AML-193 (cell line): ENCODE data around the gene PGGHG.
"Not testable (repeated sequence)": the region's sequence is repeated elsewhere in the genome, so short reads cannot be mapped to it uniquely, and the experiment has no call there.

Source experiments
- DNase-seq, 2 experiments: peaks; one replicate each; lab custom pipeline; 2025; lab: John Stamatoyannopoulos, UW

The PGGHG gene

GRCh38 chr11:330307-330693, 41.4 kb downstream of the PGGHG start:
- no peak for DNase-seq

DNA sequence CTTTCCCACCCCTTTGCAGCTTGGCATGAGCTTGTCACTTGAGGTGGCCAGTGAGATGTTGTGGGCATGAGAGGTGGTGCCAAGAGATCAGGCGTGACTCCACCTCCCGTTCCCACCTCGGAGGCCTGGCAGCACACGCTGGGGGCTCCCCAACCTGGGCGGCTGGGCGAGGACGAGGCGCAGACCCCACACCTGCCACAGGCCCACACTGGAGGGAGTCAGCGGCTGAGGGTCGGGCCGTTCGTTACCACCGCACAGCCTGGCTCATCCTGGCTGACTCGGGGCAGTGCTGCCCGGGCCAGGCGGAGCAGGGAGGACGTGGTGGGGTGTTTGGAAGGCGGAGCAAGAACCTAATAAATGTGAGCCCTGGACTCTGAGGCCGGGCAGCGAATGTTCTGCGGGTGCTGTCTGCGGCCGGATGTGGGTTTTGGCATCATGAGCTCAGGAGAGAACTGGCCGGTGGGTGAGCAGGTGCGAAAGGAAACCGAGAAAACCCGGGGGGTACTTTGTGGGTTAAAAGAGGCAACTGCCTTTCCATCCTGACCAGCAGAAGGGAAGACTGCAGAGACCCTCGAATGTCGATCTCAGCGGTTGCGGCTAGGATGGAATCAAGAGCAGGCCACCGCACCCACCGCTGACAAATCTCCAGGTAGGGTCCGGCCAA, 41.9 kb downstream of the PGGHG start:
- DNase-seq = no peak

- DNase-seq = no peak
Measured at GRCh38 chr11:331358-332060, 42.6 kb downstream of the PGGHG start.

- DNase-seq = no peak
Measured at GRCh38 chr11:332651-333480, 43.9 kb downstream of the PGGHG start.

GRCh38 chr11:333616-334263, 44.8 kb downstream of the PGGHG start:
- not testable (repeated sequence) for DNase-seq

GRCh38 chr11:334264-334994, 45.5 kb downstream of the PGGHG start:
- no peak for DNase-seq

- no peak for DNase-seq
Measured at GRCh38 chr11:335779-336658, 47.1 kb downstream of the PGGHG start.

DNA sequence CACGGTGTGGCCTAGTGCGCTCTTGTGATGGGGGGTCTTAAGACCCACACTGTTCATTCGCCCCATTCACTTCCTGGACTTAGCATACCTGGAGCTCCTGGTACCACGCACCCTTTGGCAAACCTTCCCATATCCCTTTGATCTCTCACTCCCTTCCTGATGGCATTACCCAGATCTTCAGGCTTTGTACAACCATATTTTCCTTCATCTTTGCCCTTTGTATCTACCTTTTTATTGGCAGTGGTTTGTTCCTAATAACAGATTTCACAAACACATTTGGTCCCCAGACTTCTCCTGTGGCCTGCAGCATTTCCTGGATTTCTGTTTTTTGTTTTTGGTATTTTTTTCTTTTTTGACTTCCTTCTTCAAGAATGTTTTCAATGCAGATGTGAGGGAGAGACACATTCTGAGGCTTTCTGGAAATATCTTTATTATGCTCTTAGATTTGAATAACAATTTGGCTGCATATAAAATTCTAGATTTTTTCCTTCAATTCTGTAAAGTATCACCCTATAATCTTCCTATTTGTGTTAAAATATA, 47.8 kb downstream of the PGGHG start:
- DNase-seq = no peak

DNA sequence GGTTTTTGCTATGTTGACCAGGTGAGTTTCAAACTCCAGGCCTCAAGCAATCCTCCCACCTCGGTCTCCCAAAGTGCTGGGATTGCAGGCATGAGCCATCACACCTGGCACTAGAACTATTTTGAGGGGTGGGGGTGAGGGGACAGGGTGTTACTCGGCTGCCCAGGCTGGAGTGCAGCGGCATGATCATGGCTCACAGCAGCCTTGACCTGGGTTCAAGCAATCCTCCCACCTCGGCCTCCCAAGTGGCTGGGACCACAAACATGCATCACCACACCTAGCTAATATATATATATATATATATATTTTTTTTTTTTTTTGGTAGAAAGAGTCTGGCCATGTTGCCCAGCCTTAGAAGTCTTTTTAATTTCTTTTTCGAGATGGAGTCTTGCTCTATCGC, 48.8 kb downstream of the PGGHG start:
- no peak for DNase-seq

DNA sequence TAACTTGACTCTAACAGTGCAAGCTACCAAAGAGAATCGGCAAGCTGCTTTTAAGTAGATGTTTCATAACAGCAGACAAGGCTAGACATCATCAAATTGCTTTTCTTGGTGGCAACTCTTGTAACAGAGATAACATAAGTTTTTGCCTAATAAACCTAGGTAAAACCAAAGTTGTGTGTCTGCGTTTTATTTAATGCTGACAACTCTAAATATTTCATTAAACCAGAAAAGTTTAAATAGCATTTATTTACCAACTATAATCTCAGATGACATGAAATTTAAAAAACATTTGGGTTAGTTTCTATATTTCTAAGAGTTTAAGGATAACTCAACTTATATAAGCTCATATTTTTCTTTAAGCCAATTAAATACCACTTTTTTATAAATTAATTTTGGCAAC, 51.0 kb downstream of the PGGHG start:
- no peak for DNase-seq

- no peak for DNase-seq
Measured at GRCh38 chr11:340539-341512, 51.9 kb downstream of the PGGHG start.

GRCh38 chr11:342328-342727, 53.4 kb downstream of the PGGHG start:
- no peak for DNase-seq

DNA sequence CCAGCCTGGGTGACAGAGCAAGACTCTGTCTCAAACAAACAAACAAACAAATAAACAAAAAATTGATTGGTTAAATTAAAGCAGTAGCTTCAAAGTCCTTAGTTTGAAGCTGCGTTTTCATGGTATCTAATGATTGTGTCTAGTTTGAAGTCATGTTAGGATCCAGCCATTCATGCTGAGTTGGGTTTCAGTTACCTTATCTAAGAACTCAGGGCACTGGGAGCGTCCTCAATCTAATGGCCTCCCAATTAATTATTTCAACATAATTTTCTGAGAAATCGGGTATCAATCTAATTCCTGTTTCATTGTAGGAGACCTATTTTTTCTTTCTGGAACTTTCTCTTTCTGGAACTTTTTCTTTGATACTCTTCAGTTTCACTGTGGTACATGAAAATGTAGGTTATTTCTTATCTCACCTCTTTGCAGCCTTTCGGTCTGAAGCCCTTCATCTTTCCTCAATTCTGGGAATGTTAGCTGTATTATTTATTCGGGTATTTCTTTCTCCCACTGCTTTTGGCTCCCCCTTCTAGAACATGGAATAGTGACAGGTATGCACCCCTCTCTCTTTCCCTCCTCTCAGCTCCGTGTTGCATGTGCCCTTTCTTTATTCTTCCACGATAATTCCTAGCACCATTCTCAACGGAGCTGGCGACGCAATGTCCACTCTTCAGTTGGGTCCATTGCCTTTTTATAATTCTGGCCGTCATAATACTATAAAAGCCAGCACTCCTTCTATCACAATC, 56.1 kb downstream of the PGGHG start:
- DNase-seq = no peak
